Epithelial cell of umbilical artery (primary cell): Measurements from ENCODE around the gene ZNF74. TPM values are rescaled to one million over a fixed set of nuclear protein-coding genes. Genes with fewer than 3 reads are reported as not detected.

Experiments
- total RNA-seq: library from RNA; depleted of rRNA; stranded (reverse); fragments of >200 nt; gene quantifications from 2 replicates; pipeline ENCODE4 v1.2.3, GENCODE V29; 2014

Gene ZNF74
- 12.7 and 13.7 TPM in 2 replicates for total RNA-seq

GRCh38 chr22:20393705-20394476 is at the start of gene ZNF74:
ZNF74 (plus strand) TSS chr22:20394151; CDS start chr22:20394629, 478 bp downstream.

DNA sequence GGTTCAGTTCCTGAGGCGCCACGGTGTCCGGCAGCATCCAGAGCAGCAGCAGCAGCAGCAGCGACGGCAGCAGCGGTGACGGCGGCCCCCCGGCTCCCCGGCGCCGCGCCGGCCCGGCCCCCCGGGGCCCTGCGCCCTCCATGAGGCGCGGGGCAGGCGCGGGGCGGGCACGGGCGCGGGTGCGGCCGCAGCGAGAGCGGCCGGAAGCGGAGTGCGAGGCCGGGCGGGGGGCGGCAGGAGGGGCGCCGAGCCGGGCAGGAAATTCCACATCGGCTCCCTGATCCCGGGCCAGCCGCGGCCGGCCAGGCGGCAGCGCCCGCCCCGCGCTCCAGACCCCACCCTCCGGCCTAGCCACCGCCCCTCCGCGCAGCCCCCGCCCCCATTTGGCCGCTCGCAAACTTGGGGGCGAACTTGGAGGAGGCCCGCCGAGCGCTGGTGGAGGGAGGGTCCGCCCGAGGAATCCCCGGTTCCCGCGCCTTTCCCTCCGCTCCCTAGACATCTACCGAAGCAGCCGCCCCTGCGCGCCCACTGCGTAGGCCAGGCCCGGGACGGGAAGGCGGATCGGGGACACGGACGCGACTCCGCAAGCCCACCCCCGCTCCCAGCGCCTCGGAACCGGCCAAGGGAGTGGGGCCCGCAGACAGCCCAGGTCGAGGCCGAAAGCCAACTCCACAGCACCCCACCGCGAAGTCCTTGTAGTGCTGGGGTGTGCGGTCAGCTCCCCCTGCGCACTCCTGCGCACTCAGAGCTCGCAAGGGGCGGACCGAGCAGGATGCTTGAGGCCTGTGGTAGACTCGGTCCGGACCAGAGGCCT is 43.9 kb downstream of the ZNF74 start, which contains the start of gene SCARF2:
TSS of gene SCARF2 (minus strand) at position 213 of the 814 bp plus-strand sequence. CDS start at position 142, 71 bp downstream.

Other genes starting within 250 kb of the ZNF74 start
- gene CCDC188, start 243.1 kb upstream of the ZNF74 start, total RNA-seq = 0.97 and 3.3 TPM in 2 replicates
- gene RTN4R, start 125.8 kb upstream of the ZNF74 start, total RNA-seq = 0.61 and 0.65 TPM in 2 replicates
- 54.4 and 57.8 TPM in 2 replicates for gene DGCR6L, start 74.1 kb upstream of the ZNF74 start, total RNA-seq
- 10.6 and 14.9 TPM in 2 replicates for gene SCARF2, start 43.7 kb downstream of the ZNF74 start, total RNA-seq
- 14.6 and 28.6 TPM in 2 replicates for gene KLHL22, start 101.6 kb downstream of the ZNF74 start, total RNA-seq
- gene MED15, start 113.5 kb downstream of the ZNF74 start, total RNA-seq = 25.3 and 44.8 TPM in 2 replicates